Caco-2 (cell line): ENCODE results near the gene PDE11A. TPM values are rescaled to one million over a fixed set of nuclear protein-coding genes. Genes with fewer than 3 reads are reported as not detected.

ENCODE experiments used
- BruUV-seq: library from RNA; stranded (reverse); fragments of 400-500 nt; replicated peaks from 2 replicates; lab custom pipeline; 2021; lab: Mats Ljungman, UMichigan
- CTCF ChIA-PET: fragments of 300-600 bp; sonication (Branson Sonifier 250); formaldehyde crosslinking; loops from one replicate; lab custom pipeline; 2022; ENCODE audit warnings: antibody characterized with exemption; lab: Charles Lee
- POLR2A ChIA-PET: fragments of 300-600 bp; sonication (Branson Sonifier 250); formaldehyde crosslinking; loops from one replicate; lab custom pipeline; 2022; ENCODE audit warnings: antibody characterized with exemption; lab: Charles Lee
- DNase-seq, 2 experiments: peaks; one replicate each; pipeline versions ENCODE4 v3.0.0 to v3.0.0-alpha.2; 2020 to 2022
- H3K27me3 ChIP-seq: replicated peaks from 2 replicates; pipeline ENCODE4 v1.6.0; 2011; ENCODE audit warnings: low read length; ENCODE audit not compliant: control insufficient read depth, insufficient read depth
- H3K36me3 ChIP-seq: 2 replicates; pipeline ENCODE4 v1.5.1; 2011; ENCODE audit warnings: low read length; ENCODE audit not compliant: control insufficient read depth, insufficient read depth
- H3K4me1 ChIP-seq: fragments of 250-450 bp; sonication (Bioruptor Pico); 2 replicates; pipeline ENCODE4 v1.5.1; 2020; ENCODE audit warnings: mild to moderate bottlenecking
- H3K4me3 ChIP-seq: 2 replicates; pipeline ENCODE4 v1.5.1; 2011; ENCODE audit warnings: low read depth, mild to moderate bottlenecking, control low read depth, low read length
- H3K9me3 ChIP-seq: fragments of 250-450 bp; sonication (Bioruptor Pico); 2 replicates; pipeline ENCODE4 v1.5.1; 2020; ENCODE audit warnings: mild to moderate bottlenecking, moderate library complexity
- H3K27ac Mint-ChIP-seq: one replicate; pipeline ENCODE4 v1.8.0; 2022; ENCODE audit warnings: mixed read lengths; ENCODE audit not compliant: unreplicated experiment
- H3K27me3 Mint-ChIP-seq: one replicate; pipeline ENCODE4 v1.8.0; 2022; ENCODE audit warnings: mixed read lengths; ENCODE audit not compliant: insufficient read depth, unreplicated experiment
- H3K36me3 Mint-ChIP-seq: one replicate; pipeline ENCODE4 v1.8.0; 2022; ENCODE audit warnings: mild to moderate bottlenecking, mixed read lengths; ENCODE audit not compliant: insufficient read depth, unreplicated experiment
- H3K4me1 Mint-ChIP-seq: one replicate; pipeline ENCODE4 v1.8.0; 2022; ENCODE audit warnings: low read depth, mixed read lengths; ENCODE audit not compliant: unreplicated experiment
- H3K4me3 Mint-ChIP-seq: one replicate; pipeline ENCODE4 v1.8.0; 2022; ENCODE audit warnings: mild to moderate bottlenecking, moderate library complexity, mixed read lengths; ENCODE audit not compliant: unreplicated experiment
- H3K9me3 Mint-ChIP-seq: one replicate; pipeline ENCODE4 v1.8.0; 2022; ENCODE audit warnings: mixed read lengths; ENCODE audit not compliant: unreplicated experiment
- intact Hi-C: fragments of 100-400 bp; cut with micrococcal nuclease; formaldehyde crosslinking; loops from one replicate; pipeline ENCODE4 v1.10.0; 2022; ENCODE audit not compliant: unreplicated experiment
- total RNA-seq: library from RNA; stranded (reverse); gene quantifications from 2 replicates; pipeline ENCODE4 v1.2.3, GENCODE V29; 2022
- TF ChIP-seq, protein P1 (sequence below), 2 experiments: fragments of 200-600 bp in 1 of 2; IDR thresholded peaks; 1 replicate in 1 of 2; 2 replicates in 1 of 2; pipeline versions ENCODE4 v1.5.1 to v1.8.0; 2011 to 2022; ENCODE audit warnings: antibody characterized with exemption in 1 of 2, control low read depth in 1 of 2, inconsistent platforms in 1 of 2, low read depth in 1 of 2, low read length in 1 of 2, mild to moderate bottlenecking in 1 of 2, moderate library complexity in 1 of 2; ENCODE audit not compliant: insufficient read depth in 1 of 2, severe bottlenecking in 1 of 2, unreplicated experiment in 1 of 2

PDE11A gene
- total RNA-seq, 1 experiment from 2014 or later: 0.25 TPM

- H3K9me3 Mint-ChIP-seq: peaks cover 9% of the 10 kb centered on the region
- no peaks in the 10 kb centered on the region for H3K4me1 ChIP-seq
- CTCF ChIA-PET: no interaction called here
- H3K4me1 Mint-ChIP-seq: peaks cover 9% of the 10 kb centered on the region
- POLR2A ChIA-PET: no interaction called here
- no peaks in the 10 kb centered on the region for H3K27me3 ChIP-seq
- no peak overlapping the region for H3K27ac Mint-ChIP-seq
- intact Hi-C loops: no loop called here
- no peak for DNase-seq
- no TSS peak for BruUV-seq
- no peaks in the 10 kb centered on the region for H3K27me3 Mint-ChIP-seq
- H3K9me3 ChIP-seq: no peaks in the 10 kb centered on the region
- H3K4me3 Mint-ChIP-seq: no peak overlapping the region
- TF ChIP-seq, protein P1, sequence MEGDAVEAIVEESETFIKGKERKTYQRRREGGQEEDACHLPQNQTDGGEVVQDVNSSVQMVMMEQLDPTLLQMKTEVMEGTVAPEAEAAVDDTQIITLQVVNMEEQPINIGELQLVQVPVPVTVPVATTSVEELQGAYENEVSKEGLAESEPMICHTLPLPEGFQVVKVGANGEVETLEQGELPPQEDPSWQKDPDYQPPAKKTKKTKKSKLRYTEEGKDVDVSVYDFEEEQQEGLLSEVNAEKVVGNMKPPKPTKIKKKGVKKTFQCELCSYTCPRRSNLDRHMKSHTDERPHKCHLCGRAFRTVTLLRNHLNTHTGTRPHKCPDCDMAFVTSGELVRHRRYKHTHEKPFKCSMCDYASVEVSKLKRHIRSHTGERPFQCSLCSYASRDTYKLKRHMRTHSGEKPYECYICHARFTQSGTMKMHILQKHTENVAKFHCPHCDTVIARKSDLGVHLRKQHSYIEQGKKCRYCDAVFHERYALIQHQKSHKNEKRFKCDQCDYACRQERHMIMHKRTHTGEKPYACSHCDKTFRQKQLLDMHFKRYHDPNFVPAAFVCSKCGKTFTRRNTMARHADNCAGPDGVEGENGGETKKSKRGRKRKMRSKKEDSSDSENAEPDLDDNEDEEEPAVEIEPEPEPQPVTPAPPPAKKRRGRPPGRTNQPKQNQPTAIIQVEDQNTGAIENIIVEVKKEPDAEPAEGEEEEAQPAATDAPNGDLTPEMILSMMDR (IDR thresholded peaks at IDR 0.05; ENCODE audit: insufficient read depth in 1 of 2, low read depth in 1 of 2, low read length in 1 of 2, severe bottlenecking in 1 of 2, unreplicated experiment in 1 of 2): no peak
- no peak overlapping the region for H3K4me3 ChIP-seq
- H3K36me3 ChIP-seq: no peaks in the 10 kb centered on the region
- no peaks in the 10 kb centered on the region for H3K36me3 Mint-ChIP-seq
Observed at GRCh38 chr2:177731384-177731783, 341.2 kb downstream of the PDE11A start.

- Mint-ChIP-seq H3K27ac (no peak overlapping the region), H3K36me3 (no peaks in the 10 kb centered on the region), H3K27me3 (no peaks in the 10 kb centered on the region), H3K4me3 (no peak overlapping the region), H3K4me1 (peaks cover 9% of the 10 kb centered on the region), H3K9me3 (peaks cover 3% of the 10 kb centered on the region)
- H3K36me3 ChIP-seq: no peaks in the 10 kb centered on the region
- H3K9me3 ChIP-seq: no peaks in the 10 kb centered on the region
- intact Hi-C loops: no loop called here
- TF ChIP-seq, protein P1 (IDR thresholded peaks at IDR 0.05; ENCODE audit: insufficient read depth in 1 of 2, low read depth in 1 of 2, low read length in 1 of 2, severe bottlenecking in 1 of 2, unreplicated experiment in 1 of 2): no peak
- DNase-seq: no peak
- no peaks in the 10 kb centered on the region for H3K27me3 ChIP-seq
- no TSS peak for BruUV-seq
- no peak overlapping the region for H3K4me3 ChIP-seq
- POLR2A ChIA-PET: no interaction called here
- CTCF ChIA-PET: interaction anchor here (0.7 kb wide), 1 partner anchor 16 kb away, joined by 3 read pairs; no protein-coding TSS in a partner anchor
- no peaks in the 10 kb centered on the region for H3K4me1 ChIP-seq
Observed at GRCh38 chr2:177730792-177731191, 341.8 kb downstream of the PDE11A start.

- Mint-ChIP-seq H3K27me3 (no peaks in the 10 kb centered on the region), H3K4me1 (peaks cover 9% of the 10 kb centered on the region), H3K9me3 (no peaks in the 10 kb centered on the region), H3K27ac (no peak overlapping the region), H3K4me3 (no peak overlapping the region), H3K36me3 (no peaks in the 10 kb centered on the region)
- no peak for DNase-seq
- TF ChIP-seq, protein P1 (IDR thresholded peaks at IDR 0.05; ENCODE audit: insufficient read depth in 1 of 2, low read depth in 1 of 2, low read length in 1 of 2, severe bottlenecking in 1 of 2, unreplicated experiment in 1 of 2): no peak
- no peak overlapping the region for H3K4me3 ChIP-seq
- no peaks in the 10 kb centered on the region for H3K36me3 ChIP-seq
- intact Hi-C loops: no loop called here
- BruUV-seq: no TSS peak
- ChIA-PET POLR2A (no interaction called here), CTCF (interaction anchor here (0.7 kb wide), 1 partner anchor 17 kb away, joined by 3 read pairs; no protein-coding TSS in a partner anchor)
- H3K9me3 ChIP-seq: no peaks in the 10 kb centered on the region
- H3K4me1 ChIP-seq: no peaks in the 10 kb centered on the region
- H3K27me3 ChIP-seq: no peaks in the 10 kb centered on the region
Observed at GRCh38 chr2:177730363-177730762, 342.2 kb downstream of the PDE11A start.
